Right lobe of liver (tissue), 6 donors: ENCODE measurements around the gene BDKRB2. TPM values are rescaled to one million over a fixed set of nuclear protein-coding genes. Genes with fewer than 3 reads are reported as not detected.
A peak's percentile ranks its signal among the peaks of the same experiment; 100 is the strongest.

ENCODE experiments used
- ATAC-seq, 4 donors: fragments of 200-7000 bp; cut with Tn5 transposase; one replicate each; pipeline ENCODE4 v1.9.1; 2020; ENCODE audit warnings: mild to moderate bottlenecking in 4 of 4, moderate library complexity in 4 of 4
- DNase-seq, 3 donors: peaks; one replicate each; pipeline ENCODE4 v3.0.0-alpha.2; 2020
- H3K27ac ChIP-seq, 3 donors: fragments of 200-600 bp; one replicate each; pipeline ENCODE4 v1.8.0; 2022
- H3K27me3 ChIP-seq, 2 donors: fragments of 200-600 bp; one replicate each; pipeline ENCODE4 v1.8.0; 2022
- H3K36me3 ChIP-seq, 4 donors: fragments of 200-600 bp; sonication (generic) in 1 of 4; one replicate each; pipeline versions ENCODE4 v1.5.1 to v1.8.0; 2017 to 2022; ENCODE audit warnings: control low read depth in 1 of 4
- H3K4me1 ChIP-seq, 4 donors: fragments of 200-600 bp; sonication (generic) in 1 of 4; one replicate each; pipeline versions ENCODE4 v1.5.1 to v1.8.0; 2017 to 2022; ENCODE audit warnings: control low read depth in 1 of 4
- H3K4me3 ChIP-seq, 3 donors: fragments of 200-600 bp; one replicate each; pipeline ENCODE4 v1.8.0; 2022
- H3K9me3 ChIP-seq, 4 donors: fragments of 200-600 bp; sonication (generic) in 1 of 4; one replicate each; pipeline versions ENCODE4 v1.5.1 to v1.8.0; 2017 to 2022; ENCODE audit warnings: control low read depth in 1 of 4
- CTCF ChIP-seq, 4 donors: fragments of 200-600 bp in 3 of 4; fragments of 450-650 bp in 1 of 4; IDR thresholded peaks; one replicate each; pipeline versions ENCODE4 v1.5.1 to v1.8.0; 2016 to 2022; ENCODE audit warnings: antibody characterized with exemption in 4 of 4, mild to moderate bottlenecking in 2 of 4
- POLR2A ChIP-seq: fragments of 450-650 bp; IDR thresholded peaks from one replicate; pipeline ENCODE4 v1.6.1; 2017; ENCODE audit warnings: antibody characterized with exemption, mild to moderate bottlenecking
- WGBS: methylation state at CpG from one replicate; pipeline ENCODE4 v1.1.6; 2018; ENCODE audit warnings: low coverage, low lambda C conversion rate; ENCODE audit not compliant: insufficient coverage; ENCODE audit errors: missing lambda C conversion rate; 5-methylcytosine and 5-hydroxymethylcytosine counted together
- intact Hi-C, 2 donors: fragments of 100-400 bp; cut with DNase I; formaldehyde crosslinking; loops; one replicate each; pipeline versions ENCODE4 v1.11.2 to v1.14.1; 2022
- total RNA-seq, 6 experiments: library from RNA; depleted of rRNA in 2 of 6; stranded (reverse); fragments of >200 nt in 2 of 6; fragmentation: NEBNext Ultra II Directional in 3 of 6; extraction: Animal tissue kit (Norgen Biotek cat#: 25700) in 3 of 6; gene quantifications; one replicate each; pipeline versions ENCODE4 v1.1.0 to v1.2.4, GENCODE V29; 2016 to 2023
- donor health status: DM: no; HTN: yes; CAD: no.
- donor health status: DM: no; HTN: no; CAD: no.
- donor health status: DM: no; HTN: no; CAD: no.
- donor health status: DM: no; HTN: yes; CAD: no.
- donor health status: DM: no; HTN: yes; CAD: no.

Gene BDKRB2
- total RNA-seq, 6 experiments from 2014 or later = 0.07 to 0.60 (median 0.22) TPM

GRCh38 chr14:96180043-96180874, 24.4 kb upstream of the BDKRB2 start:
- WGBS = 75% methylated on average over 6 of the region's 7 CpGs
- no peak overlapping the region for H3K27ac ChIP-seq
- no peak for DNase-seq

GRCh38 chr14:96181186-96182056, 23.2 kb upstream of the BDKRB2 start:
- TF ChIP-seq CTCF (IDR thresholded peaks at IDR 0.05) = no peak
- TF ChIP-seq POLR2A = no peak
- no peaks in the 10 kb centered on the region for H3K4me1 ChIP-seq
- WGBS = 73% methylated on average over 15 of the region's 17 CpGs
- intact Hi-C loops = no loop called here
- no peaks in the 10 kb centered on the region for H3K27me3 ChIP-seq
- peak in 1 of 3 donors; percentile 3 for DNase-seq
- peak in 2 of 4 donors; percentile 9 to 13 for ATAC-seq
- H3K27ac ChIP-seq = no peak overlapping the region
- H3K9me3 ChIP-seq = no peaks in the 10 kb centered on the region
- no peak overlapping the region for H3K4me3 ChIP-seq
- no peaks in the 10 kb centered on the region for H3K36me3 ChIP-seq

More at GRCh38 chr14:96180043-96180874, 24.4 kb upstream of the BDKRB2 start:
- no peaks in the 10 kb centered on the region for H3K9me3 ChIP-seq
- no peaks in the 10 kb centered on the region for H3K27me3 ChIP-seq
- no peak for ATAC-seq
- no peaks in the 10 kb centered on the region for H3K4me1 ChIP-seq
- H3K36me3 ChIP-seq = no peaks in the 10 kb centered on the region
- H3K4me3 ChIP-seq = no peak overlapping the region
- intact Hi-C loops = no loop called here
- no peak for TF ChIP-seq CTCF (IDR thresholded peaks at IDR 0.05)

GRCh38 chr14:96182546-96182945, 22.1 kb upstream of the BDKRB2 start:
- Histone ChIP-seq H3K36me3 (no peaks in the 10 kb centered on the region), H3K9me3 (no peaks in the 10 kb centered on the region), H3K27me3 (no peaks in the 10 kb centered on the region), H3K27ac (no peak overlapping the region), H3K4me1 (no peaks in the 10 kb centered on the region), H3K4me3 (no peak overlapping the region)
- intact Hi-C loops = no loop called here
- TF ChIP-seq CTCF (IDR thresholded peaks at IDR 0.05) = no peak
- TF ChIP-seq POLR2A = no peak
- DNase-seq (no peak), ATAC-seq (peak; percentile 45 to 78 (median 70))
- WGBS = 68% methylated on average over 3 of the region's 4 CpGs

- 62% methylated on average over 6 of the region's 9 CpGs for WGBS
Measured at GRCh38 chr14:96184737-96185136, 19.9 kb upstream of the BDKRB2 start.

More at GRCh38 chr14:96184737-96185136, 19.9 kb upstream of the BDKRB2 start:
- TF ChIP-seq POLR2A (no peak), CTCF (IDR thresholded peaks at IDR 0.05) (no peak)
- intact Hi-C loops = no loop called here
- no peak for DNase-seq
- no peaks in the 10 kb centered on the region for H3K36me3 ChIP-seq
- ATAC-seq = no peak
- H3K27ac ChIP-seq = no peak overlapping the region
- no peak overlapping the region for H3K4me3 ChIP-seq
- no peaks in the 10 kb centered on the region for H3K9me3 ChIP-seq
- no peaks in the 10 kb centered on the region for H3K27me3 ChIP-seq
- H3K4me1 ChIP-seq = no peaks in the 10 kb centered on the region
